ENCODE measurements around the gene POLR1H. TPM values are rescaled to one million over a fixed set of nuclear protein-coding genes. Genes with fewer than 3 reads are reported as not detected.

POLR1H gene
- total RNA-seq, 1 experiment from 2014 or later = 31.9 TPM

DNA sequence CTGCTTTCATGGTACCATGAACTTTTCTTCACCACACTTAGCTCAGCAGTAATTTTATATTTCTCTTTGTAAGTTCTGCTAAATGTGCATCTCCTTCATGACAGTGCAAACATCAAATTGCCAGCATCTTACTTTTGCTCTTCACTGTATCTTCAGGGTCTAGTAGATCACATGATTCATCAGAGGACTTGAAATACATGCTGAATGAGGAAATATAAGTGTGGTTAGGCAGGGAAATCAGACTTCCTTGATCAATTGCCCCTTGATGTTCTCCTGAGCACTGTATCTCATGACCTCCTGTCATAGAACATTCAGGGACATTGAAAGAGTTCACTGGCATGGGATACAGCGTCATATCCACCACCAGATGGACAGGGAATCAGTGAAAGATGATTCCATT, 25.3 kb upstream of the POLR1H start:
- Histone ChIP-seq H2BK120ac (ENCODE audit: low read depth, low read length, poor library complexity, severe bottlenecking) (no peak overlapping the region), H3K4ac (ENCODE audit: low read depth, low read length) (no peak overlapping the region), H4K20me1 (ENCODE audit: control insufficient read depth, insufficient read depth, insufficient read length) (no peaks in the 10 kb centered on the region), H4K8ac (replicated peaks; ENCODE audit: insufficient read length, low read depth, low read length) (no peak overlapping the region), H3K9me3 (ENCODE audit: control insufficient read depth, low read depth, low read length) (no peaks in the 10 kb centered on the region), H3K9ac (ENCODE audit: extremely low read depth, insufficient read length, low read length) (no peak overlapping the region), H3T11ph (ENCODE audit: low read length) (no peak overlapping the region), H3K18ac (ENCODE audit: insufficient read length, low read depth, low read length) (no peak overlapping the region), H2BK15ac (ENCODE audit: low read depth, low read length) (no peak overlapping the region), H2BK5ac (ENCODE audit: insufficient read length, low read length) (no peak overlapping the region), H4K5ac (ENCODE audit: insufficient read length, low read depth, low read length) (no peak overlapping the region), H2AK5ac (ENCODE audit: insufficient read length, low read length) (no peak overlapping the region), H3K79me1 (ENCODE audit: insufficient read depth, low read depth, low read length, poor library complexity, severe bottlenecking) (no peaks in the 10 kb centered on the region), H3K23me2 (ENCODE audit: insufficient read length, low read depth, low read length, poor library complexity, severe bottlenecking) (no peaks in the 10 kb centered on the region), H3K56ac (ENCODE audit: insufficient read length, low read depth, low read length) (no peak overlapping the region), H2BK12ac (ENCODE audit: insufficient read length, low read depth, low read length) (peak overlapping the region; percentile 35), H3K23ac (ENCODE audit: insufficient read length, low read depth, low read length) (no peak overlapping the region), H3K4me1 (ENCODE audit: insufficient read depth, low read length) (no peaks in the 10 kb centered on the region), H3K4me2 (ENCODE audit: insufficient read depth, insufficient read length, low read length) (no peak overlapping the region), H4K91ac (ENCODE audit: insufficient read length, low read depth, low read length) (no peak overlapping the region), H3K27ac (ENCODE audit: insufficient read length, low read depth, low read length) (no peak overlapping the region), H3K14ac (ENCODE audit: insufficient read depth, low read length) (no peak overlapping the region), H3K79me2 (ENCODE audit: insufficient read depth, low read length) (no peaks in the 10 kb centered on the region), H2BK20ac (ENCODE audit: low read depth, low read length, poor library complexity, severe bottlenecking) (no peak overlapping the region), H3K27me3 (ENCODE audit: insufficient read depth, low read length) (no peaks in the 10 kb centered on the region), H2AFZ (ENCODE audit: low read length) (no peak overlapping the region)
- H3K36me3 Mint-ChIP-seq (ENCODE audit: insufficient read depth in 1 of 3, low read depth in 3 of 3) = no peaks in the 10 kb centered on the region; a peak in 1 of 7 replicates
- no peaks in the 10 kb centered on the region for H3K4me1 Mint-ChIP-seq
- no peak overlapping the region for H3K4me3 Mint-ChIP-seq
- TF ChIP-seq, protein P1, sequence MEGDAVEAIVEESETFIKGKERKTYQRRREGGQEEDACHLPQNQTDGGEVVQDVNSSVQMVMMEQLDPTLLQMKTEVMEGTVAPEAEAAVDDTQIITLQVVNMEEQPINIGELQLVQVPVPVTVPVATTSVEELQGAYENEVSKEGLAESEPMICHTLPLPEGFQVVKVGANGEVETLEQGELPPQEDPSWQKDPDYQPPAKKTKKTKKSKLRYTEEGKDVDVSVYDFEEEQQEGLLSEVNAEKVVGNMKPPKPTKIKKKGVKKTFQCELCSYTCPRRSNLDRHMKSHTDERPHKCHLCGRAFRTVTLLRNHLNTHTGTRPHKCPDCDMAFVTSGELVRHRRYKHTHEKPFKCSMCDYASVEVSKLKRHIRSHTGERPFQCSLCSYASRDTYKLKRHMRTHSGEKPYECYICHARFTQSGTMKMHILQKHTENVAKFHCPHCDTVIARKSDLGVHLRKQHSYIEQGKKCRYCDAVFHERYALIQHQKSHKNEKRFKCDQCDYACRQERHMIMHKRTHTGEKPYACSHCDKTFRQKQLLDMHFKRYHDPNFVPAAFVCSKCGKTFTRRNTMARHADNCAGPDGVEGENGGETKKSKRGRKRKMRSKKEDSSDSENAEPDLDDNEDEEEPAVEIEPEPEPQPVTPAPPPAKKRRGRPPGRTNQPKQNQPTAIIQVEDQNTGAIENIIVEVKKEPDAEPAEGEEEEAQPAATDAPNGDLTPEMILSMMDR (conservative IDR thresholded peaks at IDR 0.05) = no peak
- no peak overlapping the region for H3K27ac Mint-ChIP-seq
- H3K27me3 Mint-ChIP-seq (ENCODE audit: low read depth) = no peaks in the 10 kb centered on the region
- DNase-seq = no peak
- no peaks in the 10 kb centered on the region for H3K9me3 Mint-ChIP-seq
- WGBS (ENCODE audit: extremely low coverage, insufficient read length, low lambda C conversion rate) = no CpG with 5 or more reads among the region's 1 CpG

All from H9 (cell line).